LNCAP (cell line): Measurements from ENCODE around the gene KIAA1217.

ENCODE experiments used
- TF ChIP-seq, protein P1 (sequence below): fragments of 450-650 bp; IDR thresholded peaks from 2 replicates; pipeline ENCODE4 v1.5.1; 2017; ENCODE audit warnings: mild to moderate bottlenecking

KIAA1217 gene

DNA sequence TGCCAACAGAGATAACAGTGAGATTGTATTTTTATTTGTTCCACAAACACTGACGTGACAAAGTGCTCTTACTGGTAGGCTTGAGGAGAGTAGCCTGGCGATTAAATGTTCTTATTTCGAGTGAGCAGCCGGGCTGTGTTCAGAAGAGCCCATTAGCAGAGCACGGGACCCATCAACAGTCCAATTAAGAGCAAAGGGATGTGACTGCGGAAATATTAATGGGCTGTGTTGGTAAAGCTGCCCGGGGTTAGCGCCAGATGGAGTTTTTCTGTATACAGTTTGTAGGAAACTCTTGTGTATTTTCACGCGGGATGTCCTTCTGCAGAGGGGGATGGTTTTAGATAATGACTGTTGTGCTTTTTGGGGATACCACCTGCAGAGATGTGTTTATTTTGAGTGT is 104.3 kb downstream of the KIAA1217 start:
- TF ChIP-seq, protein P1, sequence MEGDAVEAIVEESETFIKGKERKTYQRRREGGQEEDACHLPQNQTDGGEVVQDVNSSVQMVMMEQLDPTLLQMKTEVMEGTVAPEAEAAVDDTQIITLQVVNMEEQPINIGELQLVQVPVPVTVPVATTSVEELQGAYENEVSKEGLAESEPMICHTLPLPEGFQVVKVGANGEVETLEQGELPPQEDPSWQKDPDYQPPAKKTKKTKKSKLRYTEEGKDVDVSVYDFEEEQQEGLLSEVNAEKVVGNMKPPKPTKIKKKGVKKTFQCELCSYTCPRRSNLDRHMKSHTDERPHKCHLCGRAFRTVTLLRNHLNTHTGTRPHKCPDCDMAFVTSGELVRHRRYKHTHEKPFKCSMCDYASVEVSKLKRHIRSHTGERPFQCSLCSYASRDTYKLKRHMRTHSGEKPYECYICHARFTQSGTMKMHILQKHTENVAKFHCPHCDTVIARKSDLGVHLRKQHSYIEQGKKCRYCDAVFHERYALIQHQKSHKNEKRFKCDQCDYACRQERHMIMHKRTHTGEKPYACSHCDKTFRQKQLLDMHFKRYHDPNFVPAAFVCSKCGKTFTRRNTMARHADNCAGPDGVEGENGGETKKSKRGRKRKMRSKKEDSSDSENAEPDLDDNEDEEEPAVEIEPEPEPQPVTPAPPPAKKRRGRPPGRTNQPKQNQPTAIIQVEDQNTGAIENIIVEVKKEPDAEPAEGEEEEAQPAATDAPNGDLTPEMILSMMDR: no peak

DNA sequence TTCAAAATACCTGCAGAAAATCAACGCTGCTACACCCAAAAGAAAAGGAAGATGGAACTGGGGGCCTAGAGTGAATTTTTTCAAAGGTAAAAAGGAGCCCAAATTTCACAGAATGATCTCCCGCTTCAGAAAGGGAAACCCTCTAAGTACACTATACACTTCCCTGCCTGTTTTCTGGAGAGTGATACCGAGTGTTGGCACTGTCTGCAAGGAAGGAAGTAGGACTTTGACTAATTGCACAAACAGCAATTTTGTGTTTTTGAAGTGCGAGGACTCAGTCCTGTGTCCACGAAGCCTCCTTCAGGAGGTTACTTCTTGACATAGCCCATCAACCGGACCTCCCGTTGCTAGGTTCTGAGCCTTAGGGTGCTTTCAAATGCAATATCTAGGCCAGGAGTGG is 106.3 kb downstream of the KIAA1217 start:
- TF ChIP-seq, protein P1: no peak

DNA sequence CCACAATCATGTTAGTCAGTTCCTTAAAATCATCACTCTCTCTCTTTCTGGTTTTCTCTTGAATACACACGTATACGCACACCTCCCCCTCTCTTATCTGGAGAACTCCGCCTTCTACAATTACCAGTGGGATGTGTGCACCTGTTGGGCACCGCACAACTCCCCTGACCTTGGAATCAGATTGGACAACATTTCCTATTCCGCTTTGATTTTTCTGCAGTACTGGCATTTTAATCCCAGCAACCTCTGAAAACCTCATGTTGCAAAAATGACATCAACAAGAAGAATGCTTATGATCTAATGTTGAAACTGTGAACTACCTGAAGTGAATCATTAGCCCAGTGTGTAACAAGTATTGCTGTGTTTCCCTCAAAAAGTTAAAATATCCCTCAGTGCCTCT is 109.6 kb downstream of the KIAA1217 start:
- TF ChIP-seq, protein P1: no peak

DNA sequence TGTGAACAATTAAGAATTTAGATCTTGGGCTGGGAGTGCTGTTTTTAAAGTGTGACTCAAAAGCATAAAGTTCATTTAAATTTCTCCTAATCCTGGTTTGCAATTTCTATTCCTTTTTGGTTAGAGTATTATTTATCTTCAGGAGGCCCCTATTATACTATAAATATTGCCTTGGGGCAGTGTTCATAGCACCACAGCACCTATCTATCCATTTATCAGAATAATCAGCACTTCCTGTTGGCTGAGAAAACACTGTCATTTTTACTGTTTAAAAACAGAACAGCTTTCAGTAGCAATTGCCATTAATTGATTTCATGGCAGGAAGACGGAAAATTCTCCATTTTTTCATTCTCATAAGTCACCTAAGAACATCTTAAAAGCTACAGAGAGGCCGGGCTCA is 111.4 kb downstream of the KIAA1217 start:
- TF ChIP-seq, protein P1: no peak

DNA sequence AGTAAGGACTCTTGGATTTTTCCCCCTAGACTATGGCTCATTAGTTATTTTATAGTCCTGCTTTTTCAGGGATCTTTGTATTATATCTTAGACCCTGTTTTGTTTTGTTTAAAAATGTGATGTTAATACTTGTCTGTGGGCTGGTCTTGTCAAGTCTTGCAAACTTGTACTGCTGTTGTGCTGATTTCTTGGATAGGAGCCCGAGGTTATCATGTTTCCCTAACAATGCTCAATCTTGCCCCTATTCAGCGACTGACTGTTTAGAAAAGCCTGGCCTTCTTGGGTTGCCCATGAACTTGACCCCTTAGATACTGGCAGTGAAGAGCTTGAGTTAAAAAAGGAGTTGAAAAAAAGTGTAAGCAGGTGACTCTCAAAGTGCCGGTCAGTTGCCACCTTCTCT is 115.7 kb downstream of the KIAA1217 start:
- TF ChIP-seq, protein P1: no peak

DNA sequence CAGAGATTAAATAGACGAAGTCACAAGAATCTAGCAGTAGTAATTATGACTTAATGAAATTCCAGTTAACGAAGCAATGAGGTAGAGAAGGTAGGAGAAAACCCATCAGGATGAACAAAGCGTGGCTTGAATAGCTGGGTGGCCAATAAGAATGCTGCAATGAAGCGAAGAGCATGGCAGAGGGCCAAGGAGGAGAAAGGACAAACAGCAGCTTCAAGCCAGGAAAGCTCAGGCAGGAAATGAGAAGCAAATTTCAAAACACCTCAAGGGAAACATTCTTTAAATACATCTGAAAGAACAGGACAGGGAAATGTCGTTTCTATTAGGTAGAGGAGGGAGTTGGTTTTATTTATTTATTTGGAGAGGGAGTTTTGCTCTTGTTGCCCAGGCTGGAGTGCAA is 122.5 kb downstream of the KIAA1217 start:
- TF ChIP-seq, protein P1: no peak

DNA sequence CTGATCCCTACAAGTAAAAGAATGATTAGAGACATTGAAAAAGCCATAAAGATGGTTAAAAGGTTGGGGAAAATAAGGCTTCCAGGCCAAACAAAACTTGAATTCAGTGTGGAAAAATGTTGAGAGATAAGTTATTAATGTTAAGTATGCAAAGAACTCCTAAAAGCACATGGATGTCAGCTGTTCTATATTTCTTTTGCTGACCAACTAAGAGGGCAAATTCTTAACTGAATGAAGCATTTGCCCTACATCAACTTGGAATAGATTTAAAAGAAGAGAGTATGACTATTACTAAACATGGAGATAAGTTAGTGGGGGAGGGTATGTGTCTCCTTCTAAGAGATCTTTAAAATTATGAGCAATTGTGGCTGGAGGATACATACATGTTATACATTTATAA is 124.8 kb downstream of the KIAA1217 start:
- TF ChIP-seq, protein P1: no peak

DNA sequence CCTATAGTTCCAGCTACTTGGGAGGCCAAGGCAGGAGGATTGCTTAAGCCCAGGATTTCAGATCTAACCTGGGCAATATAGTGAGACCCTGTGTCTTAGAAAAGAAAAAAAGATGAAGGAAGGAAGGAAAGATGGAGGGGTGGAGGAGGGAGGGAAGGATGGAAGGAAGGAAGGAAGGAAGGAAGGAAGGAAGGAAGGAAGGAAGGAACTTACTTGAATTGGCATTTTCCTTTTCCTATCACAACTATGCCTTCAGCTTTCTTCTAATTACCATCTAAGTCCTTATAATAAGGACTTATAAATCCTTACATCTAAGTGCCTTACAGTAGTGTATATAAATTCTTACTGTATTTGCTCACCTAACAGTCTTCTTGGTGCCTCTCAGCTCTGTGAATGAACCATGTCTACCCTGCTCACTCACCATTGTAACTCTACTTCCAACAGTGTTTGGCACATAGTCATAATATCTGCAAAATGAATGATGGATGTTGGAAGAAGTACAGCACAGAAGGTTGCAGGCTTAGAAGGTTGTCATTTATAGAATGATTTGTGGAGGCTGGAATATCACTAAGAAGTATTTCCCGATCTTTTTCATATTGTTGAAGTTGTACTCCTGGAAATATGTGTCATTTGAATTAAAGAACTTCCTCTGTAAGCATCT is 125.5 kb downstream of the KIAA1217 start:
- TF ChIP-seq, protein P1: no peak
